Measurements from ENCODE around the gene POLA1. TPM values are rescaled to one million over a fixed set of nuclear protein-coding genes. Genes with fewer than 3 reads are reported as not detected.

POLA1 gene
- polyA plus RNA-seq, 5 donors, result 12.3 to 19.6 (median 16.8) TPM

DNA sequence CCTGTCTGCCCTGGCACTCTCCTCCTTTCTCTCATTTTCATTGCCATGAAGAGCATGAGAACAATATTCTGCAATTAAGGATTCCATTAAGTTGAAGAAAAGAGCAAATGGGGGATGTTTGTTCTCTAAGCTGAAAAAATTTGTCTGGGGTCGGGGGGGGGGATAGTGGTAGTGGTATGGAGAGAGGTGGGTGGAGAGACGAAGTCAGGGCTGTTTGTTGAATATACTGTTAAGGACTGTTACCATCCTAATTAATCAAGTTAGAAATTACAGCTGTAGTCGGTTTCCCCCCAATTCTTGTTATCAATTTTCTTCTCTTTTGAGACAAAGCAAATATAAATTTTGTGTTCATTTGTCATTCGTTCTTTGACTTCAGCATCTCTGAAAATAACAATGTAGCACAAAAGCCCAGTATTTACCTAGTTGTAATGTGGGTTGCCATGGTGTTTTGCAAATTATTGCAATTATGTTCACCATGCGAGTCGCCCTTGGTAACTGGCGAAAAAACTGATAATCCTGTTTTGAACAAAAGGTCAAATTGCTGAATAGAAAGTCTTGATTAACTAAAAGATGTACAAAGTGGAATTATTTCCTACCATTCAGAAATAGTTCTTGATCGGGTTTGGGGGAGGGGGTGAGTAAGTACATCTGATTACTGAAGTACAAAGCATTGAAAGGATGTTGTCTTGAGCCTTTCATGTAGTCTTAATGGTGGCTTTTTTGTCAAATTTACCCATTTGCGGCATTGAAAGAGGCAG is 183.0 kb downstream of the POLA1 start:
- no peak for DNase-seq

DNA sequence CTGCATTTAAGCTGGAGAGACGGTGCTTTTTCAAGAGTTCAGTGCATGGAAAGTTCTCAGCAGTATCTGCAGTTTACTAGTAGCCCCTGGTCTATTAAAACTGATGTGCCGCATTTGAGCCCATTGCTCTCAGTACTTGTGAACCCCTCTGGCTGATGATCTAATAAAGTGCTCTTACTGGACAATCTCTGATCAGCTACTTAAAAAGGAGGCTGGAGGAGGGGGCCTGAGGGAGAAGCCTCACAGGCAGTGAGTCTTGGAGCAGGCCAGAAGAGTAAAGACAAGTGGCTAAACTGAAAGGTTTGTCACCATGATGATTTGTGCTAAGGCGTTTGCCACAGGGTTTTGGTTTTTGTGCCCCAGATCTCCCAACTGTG is 183.6 kb downstream of the POLA1 start:
- DNase-seq, result no peak

DNA sequence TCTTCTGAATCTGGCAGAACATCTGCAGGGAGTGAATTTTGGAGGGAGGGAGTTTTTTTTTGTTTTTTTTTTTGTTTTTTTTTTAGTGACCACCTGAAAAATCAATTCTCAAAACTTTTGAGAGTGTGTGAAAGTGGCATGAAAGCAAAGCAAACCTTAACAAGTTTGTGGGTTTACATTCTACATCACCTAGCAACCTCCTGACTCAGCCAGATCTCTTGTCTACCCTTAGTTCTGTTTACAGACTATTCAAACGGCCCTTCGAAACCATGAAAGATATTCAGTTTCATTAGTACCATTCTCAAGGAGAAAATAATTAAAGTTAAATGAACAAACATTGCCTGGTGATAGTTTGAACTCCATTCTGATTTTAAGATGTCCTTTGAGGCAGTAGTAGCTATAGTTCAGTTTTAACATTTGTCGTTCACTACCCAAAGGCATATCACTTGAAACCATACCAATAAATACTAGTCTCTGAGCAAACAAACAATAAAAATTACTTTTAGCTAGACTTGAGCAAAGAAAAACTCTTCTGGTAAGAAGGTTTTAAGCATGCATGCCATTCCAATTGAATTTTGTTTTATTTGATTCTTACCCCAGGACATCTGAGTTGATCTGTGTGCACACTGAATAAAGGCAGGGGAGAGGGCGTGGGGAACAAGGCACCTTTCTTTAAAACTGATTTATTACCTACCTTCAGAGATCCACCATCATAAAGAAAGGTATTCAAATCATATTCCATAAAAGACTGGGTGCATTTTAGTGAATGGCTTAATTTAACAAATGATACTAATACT is 184.3 kb downstream of the POLA1 start:
- DNase-seq, result no peak

DNA sequence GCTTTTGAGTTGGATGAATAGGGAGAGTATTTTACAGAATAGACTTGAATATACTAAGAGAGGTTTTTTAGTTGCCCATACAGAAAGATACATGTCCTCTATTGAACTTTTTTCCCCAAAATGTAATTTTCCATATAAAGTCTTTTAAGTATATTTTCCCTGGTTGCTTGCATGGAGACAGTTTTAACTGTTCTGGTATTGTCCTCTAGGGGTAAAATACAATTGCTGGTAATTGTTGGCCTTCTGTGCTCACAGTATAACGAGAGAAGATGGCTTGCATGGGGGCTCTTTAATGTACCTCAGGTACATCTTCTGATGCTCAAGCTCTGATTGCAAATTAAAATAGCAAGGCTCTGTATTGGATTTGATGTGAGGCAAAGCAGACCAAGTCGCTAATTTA is 186.0 kb downstream of the POLA1 start:
- no peak for DNase-seq

DNA sequence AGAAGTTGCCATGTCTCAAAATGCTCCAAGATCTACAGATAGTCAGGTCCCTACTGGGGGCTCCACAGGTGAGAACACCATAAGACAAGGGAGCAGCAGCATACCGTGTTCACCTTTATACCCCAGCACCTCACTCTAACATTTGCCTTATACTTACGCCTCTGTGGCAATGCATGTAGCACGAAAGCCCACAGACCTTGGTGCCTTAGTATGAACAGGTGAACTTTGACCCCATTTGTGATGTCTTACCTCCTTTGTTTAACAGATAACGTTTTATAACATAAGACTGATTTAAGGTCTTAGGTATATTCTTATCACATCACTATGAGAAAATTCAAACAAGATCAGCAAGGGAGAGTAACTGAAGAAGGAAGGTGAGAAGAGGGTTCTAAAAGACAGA is 193.2 kb downstream of the POLA1 start:
- no peak for DNase-seq

DNA sequence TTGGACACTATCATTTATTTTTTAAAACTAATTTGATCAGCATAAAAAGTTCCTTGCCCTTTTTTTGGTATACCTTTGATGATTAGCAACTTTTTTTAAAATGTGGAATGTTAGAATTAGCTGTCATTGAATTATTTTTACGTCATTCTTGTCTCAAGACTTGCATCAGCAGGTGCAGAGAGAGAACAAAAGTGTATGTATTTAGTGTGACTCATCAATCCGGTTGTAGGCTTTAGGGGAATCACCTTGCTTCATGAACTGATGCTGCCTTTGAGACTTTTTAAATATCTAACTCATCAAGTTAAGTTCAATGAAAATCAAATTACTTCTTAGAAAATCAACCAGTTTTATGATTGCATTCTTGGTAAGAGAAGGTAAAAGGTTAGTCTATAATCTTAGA is 197.0 kb downstream of the POLA1 start:
- no peak for DNase-seq

DNA sequence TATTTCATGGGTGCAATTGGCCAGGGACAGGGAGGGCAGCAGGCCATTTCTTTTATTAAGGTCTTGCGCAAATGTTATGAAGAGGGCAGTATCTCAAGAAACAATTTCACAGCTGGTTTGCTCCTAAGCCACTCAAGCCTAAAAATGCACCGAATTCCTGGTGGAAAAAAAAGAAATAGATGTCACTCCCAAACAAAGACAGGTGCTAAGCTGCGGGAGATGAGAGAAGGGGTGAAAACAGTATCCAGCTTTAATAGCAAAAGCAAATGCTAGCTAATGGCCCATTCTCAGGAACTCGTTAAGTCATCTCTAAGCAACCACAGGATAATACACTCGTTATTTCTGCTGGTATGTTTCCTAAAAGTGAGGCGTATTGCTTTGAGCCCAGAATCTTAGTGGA is 205.7 kb downstream of the POLA1 start:
- peak; percentile 23 to 27 for DNase-seq

DNA sequence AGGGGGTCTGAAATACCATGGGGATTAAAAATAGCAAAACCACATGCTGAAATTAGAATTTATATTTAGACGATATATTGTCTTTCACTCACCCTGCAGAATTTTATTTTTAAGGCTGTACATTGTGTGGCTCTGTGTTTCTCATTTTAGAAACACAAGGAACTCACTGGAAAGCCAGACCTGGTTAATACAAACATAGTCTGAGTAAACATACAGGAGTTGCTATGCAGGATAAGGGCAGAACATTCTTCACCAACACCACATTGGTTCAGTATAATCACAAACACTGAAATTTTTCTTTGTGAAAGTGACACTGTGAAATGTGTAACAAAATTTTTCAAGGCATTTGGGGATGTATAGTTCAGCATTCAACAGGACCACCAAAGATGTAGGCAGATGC is 206.5 kb downstream of the POLA1 start:
- no peak for DNase-seq

DNA sequence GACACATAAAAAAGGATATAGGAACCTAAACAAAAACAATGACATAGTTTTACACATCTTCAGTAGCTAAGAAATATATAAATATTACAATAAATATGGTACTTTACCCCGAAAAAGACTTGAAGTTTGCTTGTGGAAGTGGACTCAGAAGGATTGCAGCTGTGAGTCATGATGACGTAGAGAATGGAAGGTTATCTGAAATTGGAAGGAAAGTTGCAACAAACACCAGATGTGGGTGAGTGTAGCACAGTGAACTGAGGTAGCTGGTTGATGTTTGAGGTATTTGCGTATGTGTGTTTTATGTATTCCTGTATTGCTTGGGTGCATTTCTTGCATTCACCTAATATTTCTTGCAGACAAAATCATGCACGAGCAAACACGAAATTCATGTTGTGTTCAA is 209.1 kb downstream of the POLA1 start:
- peak in 1 of 2 donors; percentile 19 for DNase-seq

DNA sequence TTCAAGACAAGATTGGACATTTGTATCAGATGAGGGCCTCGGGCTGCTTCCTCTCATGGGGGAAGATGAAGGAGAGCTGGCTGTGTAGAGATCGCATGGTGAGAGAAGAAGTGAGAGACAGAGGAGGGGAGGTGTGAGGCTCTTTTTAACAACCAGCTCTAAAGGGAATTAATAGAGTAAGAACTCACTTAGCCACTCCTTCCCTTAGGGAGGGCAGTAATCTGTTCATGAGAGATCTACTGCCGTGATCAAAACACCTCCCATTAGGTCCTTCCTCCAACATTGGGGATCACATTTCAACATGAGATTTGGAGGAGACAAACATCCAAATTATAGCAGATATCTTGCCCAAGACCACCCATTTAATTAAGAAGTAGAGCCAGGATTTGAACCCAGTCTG is 225.0 kb downstream of the POLA1 start:
- no peak for DNase-seq

DNA sequence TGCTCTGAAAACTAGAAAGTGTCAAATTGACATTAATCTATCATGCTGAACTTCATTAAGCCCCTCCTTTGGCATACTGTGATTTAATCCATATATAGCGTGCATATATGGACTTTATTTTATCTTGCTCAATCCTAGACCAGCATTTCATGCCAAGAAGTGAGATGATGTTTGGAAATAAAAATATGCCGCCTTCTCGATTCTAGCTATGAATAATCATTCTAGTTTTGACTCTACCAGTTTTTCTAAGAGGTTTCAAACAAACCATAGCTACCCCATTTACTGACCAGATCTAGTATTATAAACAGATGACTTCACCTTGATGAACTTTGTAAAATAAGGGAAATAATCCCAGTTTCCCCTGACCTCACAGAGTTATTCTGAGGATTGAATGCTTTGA is 227.1 kb downstream of the POLA1 start:
- no peak for DNase-seq

DNA sequence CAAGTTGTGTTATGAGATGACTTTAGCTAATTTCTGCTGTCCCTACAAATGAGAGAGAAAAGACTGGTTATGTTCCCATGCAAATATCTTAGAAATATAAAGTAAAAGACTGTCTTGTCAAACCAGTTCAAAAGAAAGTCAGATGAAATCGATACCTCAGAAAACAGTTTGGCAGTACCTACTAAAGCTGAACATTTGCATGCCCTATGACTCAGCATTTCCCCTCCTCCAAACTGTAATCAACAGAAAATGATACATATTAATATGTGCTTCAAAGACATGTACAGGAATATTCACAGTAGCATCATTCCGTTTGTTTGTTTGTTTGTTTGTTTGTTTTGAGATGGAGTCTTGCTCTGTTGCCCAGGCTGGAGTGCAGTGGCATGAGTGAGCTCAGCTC is 231.7 kb downstream of the POLA1 start:
- no peak for DNase-seq

DNA sequence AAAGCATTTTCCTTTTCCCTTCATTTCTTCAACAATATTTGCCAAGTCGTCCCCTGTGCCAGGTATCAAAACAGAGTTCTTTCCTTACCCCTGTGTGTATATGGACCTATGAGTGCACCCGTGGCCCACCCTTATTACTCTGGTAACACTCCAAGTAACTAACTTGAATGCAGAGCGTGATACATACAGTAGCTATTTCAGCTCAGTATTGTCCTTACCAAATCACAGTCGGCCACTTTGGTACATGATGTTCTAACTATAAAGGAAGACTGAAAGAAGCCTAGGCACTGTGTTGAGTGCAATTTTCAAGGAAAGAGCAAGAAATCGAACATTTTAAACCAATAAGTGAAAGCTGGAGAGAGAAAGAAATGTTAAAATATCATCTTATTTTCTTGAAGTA is 233.7 kb downstream of the POLA1 start:
- no peak for DNase-seq

DNA sequence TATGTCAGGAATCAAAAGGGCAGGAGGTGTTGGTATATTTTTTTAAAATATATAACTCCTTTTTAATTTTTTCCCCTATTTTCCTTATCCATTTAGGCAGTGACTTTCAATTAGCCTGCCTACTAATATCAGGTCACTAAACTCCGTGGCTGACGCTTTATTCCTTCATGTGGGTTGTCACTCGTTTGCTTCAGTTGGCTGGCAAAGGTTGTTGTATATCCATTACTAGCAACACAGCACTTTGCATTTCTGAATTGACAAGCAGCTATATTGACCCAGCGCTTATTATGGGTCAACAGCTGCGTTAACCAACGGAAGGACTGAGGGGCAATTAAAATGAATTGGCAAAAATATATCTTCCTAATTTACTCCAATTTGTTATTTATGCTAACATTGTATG is 234.4 kb downstream of the POLA1 start:
- no peak for DNase-seq

DNA sequence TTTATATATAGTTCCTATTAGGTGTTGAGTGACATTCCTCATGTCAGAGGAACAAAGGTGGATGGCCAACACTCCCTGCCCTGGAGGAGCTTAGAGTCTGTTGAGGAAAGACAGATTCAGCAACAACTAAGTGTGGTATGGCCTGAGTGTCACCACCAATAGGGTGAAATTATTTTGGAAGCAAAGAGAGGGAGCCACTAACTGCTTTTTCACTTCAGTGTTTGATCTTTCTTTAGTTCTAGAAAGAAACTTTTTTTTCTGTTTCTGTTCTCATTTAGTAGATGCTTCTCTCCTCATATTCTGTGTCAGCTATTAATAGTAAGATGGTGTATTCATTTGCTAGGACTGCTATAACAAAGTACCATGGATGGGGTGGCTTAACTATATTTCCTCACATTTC is 240.6 kb downstream of the POLA1 start:
- no peak for DNase-seq

DNA sequence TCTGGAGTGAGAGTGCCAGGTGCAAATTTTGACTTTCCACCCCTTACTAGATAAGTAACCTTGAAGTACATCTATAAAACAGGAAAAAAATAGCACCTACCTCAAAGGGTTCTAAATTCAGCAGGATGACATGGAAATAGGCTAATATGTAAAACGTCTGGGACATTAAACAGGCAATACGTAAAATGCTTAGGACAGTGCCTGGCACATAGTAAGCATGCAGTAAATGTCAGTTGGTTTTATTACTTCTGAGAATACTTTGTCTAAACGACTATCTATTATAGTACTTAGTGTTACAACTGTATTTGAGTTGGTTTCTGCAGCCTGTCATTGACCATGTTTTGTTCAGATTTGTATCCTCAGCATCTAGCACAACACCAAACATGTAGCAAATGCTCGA is 251.3 kb downstream of the POLA1 start:
- DNase-seq, result no peak

DNA sequence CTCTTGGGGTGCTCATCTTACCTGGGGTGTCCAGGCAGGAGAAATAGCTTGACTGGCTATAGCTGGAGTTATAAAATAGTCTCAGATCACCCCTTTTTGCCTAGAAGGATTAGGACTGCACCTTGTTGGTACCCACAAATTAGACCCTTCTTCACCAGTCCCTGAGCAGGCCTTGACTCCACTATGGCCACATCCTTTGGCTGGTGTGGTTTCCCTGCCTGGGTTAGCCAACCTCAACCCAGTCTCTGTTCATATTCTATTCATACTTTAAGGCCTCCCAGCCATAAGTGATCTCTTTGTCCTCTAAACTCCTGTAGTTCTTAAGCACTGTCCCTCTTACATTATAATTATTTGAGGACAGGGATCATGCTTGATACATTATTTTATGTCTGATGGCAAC is 252.7 kb downstream of the POLA1 start:
- DNase-seq, result no peak

DNA sequence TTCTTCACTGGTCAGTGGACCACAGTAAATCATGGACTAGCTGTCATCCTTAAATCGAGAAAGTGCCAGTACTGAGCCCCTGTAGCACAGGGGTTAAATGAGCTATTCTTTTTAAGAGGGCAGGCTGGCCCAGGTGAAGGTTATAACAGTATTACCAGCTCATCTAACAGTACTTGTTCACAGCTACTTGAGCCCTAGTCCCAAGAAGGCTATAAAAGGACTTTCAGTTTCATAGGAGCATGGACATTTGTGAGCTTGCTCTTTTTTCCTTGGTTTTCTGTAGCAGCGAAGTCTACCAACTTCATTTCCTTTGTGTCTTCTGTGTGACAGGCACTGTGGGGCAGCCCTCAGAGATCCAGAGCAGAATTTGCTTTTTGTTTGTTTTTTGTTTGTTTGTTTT is 261.0 kb downstream of the POLA1 start:
- DNase-seq, result no peak

DNA sequence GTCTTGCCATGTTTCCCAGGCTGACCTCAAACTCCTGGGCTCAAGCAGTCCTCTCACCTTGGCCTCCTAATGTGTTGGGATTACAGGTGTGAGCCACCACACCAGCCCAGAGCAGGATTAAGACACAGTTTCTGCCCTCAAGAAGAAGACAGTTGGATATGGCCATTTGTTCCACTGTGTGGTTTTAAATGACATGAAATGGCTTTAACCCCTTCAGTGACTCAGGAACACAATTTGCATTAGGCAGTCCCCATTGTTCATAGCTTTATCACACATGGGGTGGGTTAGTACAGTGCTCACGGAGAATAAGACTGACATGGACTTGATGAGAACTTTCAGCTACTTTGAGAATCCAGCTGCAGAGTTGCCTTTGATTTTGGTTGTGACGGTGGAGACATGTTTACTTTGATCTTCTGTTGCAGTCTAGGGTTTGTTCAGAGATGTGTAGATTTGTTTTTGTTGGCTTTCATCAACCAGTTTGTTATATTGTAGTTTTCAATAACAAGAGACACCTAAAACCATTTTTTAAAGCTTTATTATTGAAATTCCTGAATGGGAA is 261.7 kb downstream of the POLA1 start:
- no peak for DNase-seq

DNA sequence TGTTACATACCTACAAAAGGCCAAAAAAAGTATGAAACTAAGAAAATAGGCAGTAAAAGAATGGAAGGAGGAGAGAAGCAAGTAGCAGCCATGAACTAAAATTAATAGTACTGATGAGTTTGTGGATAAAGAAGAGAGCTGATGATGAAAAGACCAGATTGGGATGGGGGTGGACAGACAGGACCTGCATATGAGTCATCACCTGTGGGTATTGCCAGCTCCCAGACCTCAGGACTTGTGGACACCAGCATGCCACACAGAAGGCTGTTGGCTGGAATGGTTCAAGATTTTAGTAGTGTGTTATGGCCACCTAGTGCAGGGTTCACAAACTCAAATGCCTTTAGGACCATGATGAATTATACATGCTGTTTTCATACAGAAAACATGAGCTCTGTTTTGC is 263.1 kb downstream of the POLA1 start:
- DNase-seq, result no peak

DNA sequence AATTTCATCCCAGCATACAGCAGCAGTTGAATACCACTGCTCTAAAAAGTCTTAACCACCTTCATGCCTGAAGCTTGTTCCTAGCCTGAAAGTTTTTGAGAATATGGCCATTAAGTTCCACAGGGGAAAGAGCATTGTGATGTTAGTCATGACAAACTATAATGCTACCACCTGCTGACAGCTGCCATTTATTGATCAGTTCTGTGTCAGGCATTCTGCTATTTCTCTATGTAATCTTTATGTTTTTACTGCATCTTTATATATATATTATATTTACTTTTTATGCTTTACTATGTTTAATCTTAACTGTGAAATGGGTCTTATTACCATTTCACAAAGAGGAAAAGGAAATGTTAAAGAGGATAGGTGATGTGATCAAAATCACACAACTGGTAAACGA is 268.1 kb downstream of the POLA1 start:
- DNase-seq, result no peak

DNA sequence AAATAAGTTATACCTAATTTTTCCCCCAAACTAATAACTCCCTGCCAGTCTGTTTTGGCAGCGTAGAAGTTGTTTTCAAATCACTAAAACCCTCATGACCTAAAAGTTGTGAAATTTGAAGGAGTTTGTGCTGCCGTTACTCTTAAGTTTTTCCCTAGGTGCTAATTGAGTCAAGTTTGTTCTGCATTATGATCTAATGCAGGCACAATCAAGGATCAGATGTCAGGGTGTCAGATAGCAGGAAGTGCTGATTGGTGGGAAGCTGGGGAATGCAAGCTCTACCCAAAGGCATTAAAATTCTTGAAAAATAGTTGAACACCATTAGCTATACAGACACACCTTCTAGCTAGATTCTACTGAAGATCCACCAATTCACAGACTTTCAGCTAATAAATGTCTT is 270.1 kb downstream of the POLA1 start:
- no peak for DNase-seq

DNA sequence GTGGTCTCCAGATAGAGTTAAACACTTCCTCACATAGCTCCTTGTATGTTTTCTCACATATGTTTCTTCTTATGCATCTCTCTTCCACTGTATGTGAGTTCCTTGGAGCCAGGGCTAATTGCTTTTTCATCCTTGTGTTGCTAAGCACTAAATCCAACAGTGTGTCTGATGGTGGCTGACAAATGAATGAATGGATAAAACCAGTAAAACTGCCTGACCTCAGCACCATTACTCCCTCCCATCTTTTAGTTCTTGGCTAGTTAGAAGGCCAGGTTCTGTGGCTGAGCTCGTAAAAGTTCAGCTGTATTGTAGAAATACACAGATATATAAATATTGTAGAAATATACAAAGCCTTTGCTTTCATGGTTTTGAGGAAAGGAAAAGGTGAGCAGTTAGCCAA is 271.7 kb downstream of the POLA1 start:
- no peak for DNase-seq
